Superior temporal gyrus (tissue), 1 donor: ENCODE measurements around the gene TFPT.
A peak's percentile ranks its signal among the peaks of the same experiment; 100 is the strongest.
"Not testable (repeated sequence)": the region's sequence is repeated elsewhere in the genome, so short reads cannot be mapped to it uniquely, and the experiment has no call there.

ENCODE experiments used
- DNase-seq: peaks from one replicate; pipeline ENCODE4 v3.0.0-alpha.2; 2016; ENCODE audit errors: extremely low spot score

The TFPT gene

GRCh38 chr19:54124393-54124792, 8.9 kb upstream of the TFPT start:
- no peak for DNase-seq

- no peak for DNase-seq
Measured at GRCh38 chr19:54123682-54124081, 8.2 kb upstream of the TFPT start.

GRCh38 chr19:54121259-54121658, 5.8 kb upstream of the TFPT start:
- no peak for DNase-seq

GRCh38 chr19:54114340-54115108, 933 bp downstream of the TFPT start:
- DNase-seq: no peak

- DNase-seq: no peak
Measured at GRCh38 chr19:54109651-54110050, 5.8 kb downstream of the TFPT start.

- DNase-seq: no peak
Measured at GRCh38 chr19:54108496-54108895, 7.0 kb downstream of the TFPT start.

GRCh38 chr19:54107876-54108490, 7.5 kb downstream of the TFPT start:
- DNase-seq: no peak

GRCh38 chr19:54106716-54107115, 8.7 kb downstream of the TFPT start:
- no peak for DNase-seq

GRCh38 chr19:54105796-54106195, 9.7 kb downstream of the TFPT start:
- no peak for DNase-seq

GRCh38 chr19:54104998-54105715, 10.3 kb downstream of the TFPT start:
- no peak for DNase-seq

GRCh38 chr19:54102421-54103169, 12.9 kb downstream of the TFPT start, which contains the start of gene NDUFA3:
NDUFA3 (plus strand) TSS chr19:54102855; CDS start chr19:54102879, 24 bp downstream.
- peak; percentile 99 for DNase-seq

GRCh38 chr19:54100561-54100960, 14.9 kb downstream of the TFPT start, which contains the start of gene OSCAR:
OSCAR (minus strand) TSS chr19:54100803; CDS start chr19:54100792, 11 bp downstream.
- DNase-seq: no peak

GRCh38 chr19:54099903-54100255, 15.6 kb downstream of the TFPT start:
- DNase-seq: not testable (repeated sequence)

GRCh38 chr19:54099190-54099902, 16.1 kb downstream of the TFPT start:
- DNase-seq: no peak

GRCh38 chr19:54096617-54097106, 18.8 kb downstream of the TFPT start:
- DNase-seq: no peak

GRCh38 chr19:54095859-54096616, 19.4 kb downstream of the TFPT start:
- not testable (repeated sequence) for DNase-seq

GRCh38 chr19:54095136-54095858, 20.2 kb downstream of the TFPT start:
- DNase-seq: no peak

- no peak for DNase-seq
Measured at GRCh38 chr19:54094426-54095000, 20.9 kb downstream of the TFPT start.

GRCh38 chr19:54084410-54084809, 31.0 kb downstream of the TFPT start:
- DNase-seq: no peak
